HEK293 (cell line): ENCODE results near the gene RCOR3.

ENCODE experiments used
- CTCF ChIA-PET: fragments of 350-600 bp; formaldehyde crosslinking; extraction: SDS; loops from one replicate; lab custom pipeline; 2021; ENCODE audit warnings: antibody characterized with exemption; lab: Yijun Ruan, JAX
- POLR2A ChIA-PET: fragments of 300-600 bp; formaldehyde crosslinking; extraction: SDS; loops from one replicate; lab custom pipeline; 2020; ENCODE audit warnings: antibody characterized with exemption, inconsistent platforms; lab: Yijun Ruan, JAX
- H3K27ac ChIP-seq: fragments of 200-500 bp; sonication (Bioruptor generic); 2 replicates; pipeline ENCODE4 v1.5.1; 2014; ENCODE audit warnings: low read depth, low read length, control low read depth, inconsistent platforms; ENCODE audit errors: extremely low read depth
- H3K36me3 ChIP-seq, 2 experiments: fragments of 200-500 bp in 1 of 2; sonication (Bioruptor generic) in 1 of 2; 1 replicate in 1 of 2; 2 replicates in 1 of 2; pipeline ENCODE4 v1.5.1; 2014 to 2017; ENCODE audit warnings: inconsistent platforms in 2 of 2, low read length in 2 of 2; ENCODE audit not compliant: control insufficient read depth in 2 of 2, insufficient read depth in 1 of 2
- H3K4me1 ChIP-seq: fragments of 200-500 bp; sonication (Bioruptor generic); 2 replicates; pipeline ENCODE4 v1.5.1; 2014; ENCODE audit warnings: mild to moderate bottlenecking, low read length, inconsistent platforms; ENCODE audit not compliant: control insufficient read depth, insufficient read depth
- H3K4me3 ChIP-seq: 2 replicates; pipeline ENCODE4 v1.5.1; 2011; ENCODE audit warnings: low read depth, mild to moderate bottlenecking, control low read depth, low read length, moderate library complexity
- H3K9me3 ChIP-seq: fragments of 200-500 bp; sonication (Bioruptor generic); 2 replicates; pipeline ENCODE4 v1.5.1; 2014; ENCODE audit warnings: low read depth, low read length, inconsistent platforms; ENCODE audit not compliant: control insufficient read depth, insufficient read depth
- GFI1B ChIP-seq: fragments of 450-650 bp; formaldehyde crosslinking; IDR thresholded peaks from 2 replicates; pipeline ENCODE4 v1.5.1; 2016; ENCODE audit warnings: missing biosample characterization, missing genetic modification characterization
- HOXA7 ChIP-seq: sonication (generic); formaldehyde crosslinking; IDR thresholded peaks from 2 replicates; pipeline ENCODE4 v1.8.1; 2022; ENCODE audit warnings: missing genetic modification reagents, borderline replicate concordance
- HOXD13 ChIP-seq: sonication (generic); formaldehyde crosslinking; IDR thresholded peaks from 2 replicates; pipeline ENCODE4 v1.8.0; 2022; ENCODE audit warnings: missing genetic modification reagents, borderline replicate concordance
- KLF1 ChIP-seq: fragments of 450-650 bp; formaldehyde crosslinking; IDR thresholded peaks from 2 replicates; pipeline ENCODE4 v1.5.1; 2016; ENCODE audit warnings: missing biosample characterization, missing genetic modification characterization
- KLF7 ChIP-seq: fragments of 450-650 bp; formaldehyde crosslinking; IDR thresholded peaks from 2 replicates; pipeline ENCODE4 v1.5.1; 2016; ENCODE audit warnings: missing biosample characterization, missing genetic modification characterization, borderline replicate concordance
- TCF7L2 ChIP-seq: IDR thresholded peaks from 2 replicates; pipeline ENCODE4 v1.6.1; 2011; ENCODE audit warnings: low read depth, mild to moderate bottlenecking, inconsistent platforms, low read length, moderate library complexity, borderline replicate concordance
- TRIM28 ChIP-seq: IDR thresholded peaks from 2 replicates; pipeline ENCODE4 v1.6.1; 2011; ENCODE audit warnings: low read length, control low read depth, borderline replicate concordance
- ZFP69B ChIP-seq: fragments of 450-650 bp; formaldehyde crosslinking; IDR thresholded peaks from 2 replicates; pipeline ENCODE4 v1.5.1; 2016; ENCODE audit warnings: missing biosample characterization, missing genetic modification characterization
- ZNF114 ChIP-seq: fragments of 450-650 bp; formaldehyde crosslinking; IDR thresholded peaks from 2 replicates; pipeline ENCODE4 v1.5.0; 2017; ENCODE audit warnings: missing biosample characterization, missing genetic modification characterization
- ZNF138 ChIP-seq: fragments of 450-650 bp; formaldehyde crosslinking; IDR thresholded peaks from 2 replicates; pipeline ENCODE4 v1.5.1; 2016; ENCODE audit warnings: missing biosample characterization, missing genetic modification characterization, borderline replicate concordance
- ZNF174 ChIP-seq: fragments of 450-650 bp; formaldehyde crosslinking; IDR thresholded peaks from 2 replicates; pipeline ENCODE4 v1.5.0; 2017; ENCODE audit warnings: missing biosample characterization, mild to moderate bottlenecking, missing genetic modification characterization
- ZNF2 ChIP-seq: fragments of 450-650 bp; formaldehyde crosslinking; IDR thresholded peaks from 2 replicates; pipeline ENCODE4 v1.5.1; 2016; ENCODE audit warnings: missing biosample characterization, missing genetic modification characterization
- ZNF221 ChIP-seq: fragments of 450-650 bp; formaldehyde crosslinking; IDR thresholded peaks from 2 replicates; pipeline ENCODE4 v1.5.1; 2017; ENCODE audit warnings: missing biosample characterization, missing genetic modification characterization, borderline replicate concordance
- ZNF23 ChIP-seq: fragments of 450-650 bp; formaldehyde crosslinking; IDR thresholded peaks from 2 replicates; pipeline ENCODE4 v1.5.1; 2016; ENCODE audit warnings: missing biosample characterization, missing genetic modification characterization, borderline replicate concordance
- ZNF354C ChIP-seq: fragments of 450-650 bp; formaldehyde crosslinking; IDR thresholded peaks from 2 replicates; pipeline ENCODE4 v1.5.1; 2016; ENCODE audit warnings: missing biosample characterization, missing genetic modification characterization, low read depth, borderline replicate concordance
- ZNF404 ChIP-seq: fragments of 450-650 bp; formaldehyde crosslinking; IDR thresholded peaks from 2 replicates; pipeline ENCODE4 v1.5.1; 2017; ENCODE audit warnings: missing biosample characterization, missing genetic modification characterization
- ZNF423 ChIP-seq: fragments of 450-650 bp; formaldehyde crosslinking; IDR thresholded peaks from 2 replicates; pipeline ENCODE4 v1.5.1; 2016; ENCODE audit warnings: missing biosample characterization, missing genetic modification characterization
- ZNF560 ChIP-seq: fragments of 450-650 bp; formaldehyde crosslinking; IDR thresholded peaks from 2 replicates; pipeline ENCODE4 v1.5.1; 2017; ENCODE audit warnings: missing biosample characterization, missing genetic modification characterization, borderline replicate concordance
- TF ChIP-seq, protein P1 (sequence below): fragments of 450-650 bp; formaldehyde crosslinking; IDR thresholded peaks from 2 replicates; pipeline ENCODE4 v1.5.1; 2016; ENCODE audit warnings: missing biosample characterization, missing genetic modification characterization
- TF ChIP-seq, protein P2 (sequence below): fragments of 450-650 bp; formaldehyde crosslinking; IDR thresholded peaks from 2 replicates; pipeline ENCODE4 v1.5.1; 2016; ENCODE audit warnings: missing biosample characterization, missing genetic modification characterization, borderline replicate concordance
- TF ChIP-seq, protein P3 (sequence below): fragments of 450-650 bp; formaldehyde crosslinking; IDR thresholded peaks from 2 replicates; pipeline ENCODE4 v1.5.1; 2016; ENCODE audit warnings: missing biosample characterization, missing genetic modification characterization, low read depth
- TF ChIP-seq, protein P4 (sequence below): fragments of 450-650 bp; formaldehyde crosslinking; IDR thresholded peaks from 2 replicates; pipeline ENCODE4; 2016; ENCODE audit warnings: missing biosample characterization, missing genetic modification characterization
- TF ChIP-seq, protein P5 (sequence below): fragments of 450-650 bp; formaldehyde crosslinking; IDR thresholded peaks from 2 replicates; pipeline ENCODE4 v1.5.1; 2016; ENCODE audit warnings: missing biosample characterization, missing genetic modification characterization
- TF ChIP-seq, protein P6 (sequence below): fragments of 450-650 bp; formaldehyde crosslinking; IDR thresholded peaks from 2 replicates; pipeline ENCODE4 v1.5.1; 2016; ENCODE audit warnings: missing biosample characterization, missing genetic modification characterization

The RCOR3 gene

DNA sequence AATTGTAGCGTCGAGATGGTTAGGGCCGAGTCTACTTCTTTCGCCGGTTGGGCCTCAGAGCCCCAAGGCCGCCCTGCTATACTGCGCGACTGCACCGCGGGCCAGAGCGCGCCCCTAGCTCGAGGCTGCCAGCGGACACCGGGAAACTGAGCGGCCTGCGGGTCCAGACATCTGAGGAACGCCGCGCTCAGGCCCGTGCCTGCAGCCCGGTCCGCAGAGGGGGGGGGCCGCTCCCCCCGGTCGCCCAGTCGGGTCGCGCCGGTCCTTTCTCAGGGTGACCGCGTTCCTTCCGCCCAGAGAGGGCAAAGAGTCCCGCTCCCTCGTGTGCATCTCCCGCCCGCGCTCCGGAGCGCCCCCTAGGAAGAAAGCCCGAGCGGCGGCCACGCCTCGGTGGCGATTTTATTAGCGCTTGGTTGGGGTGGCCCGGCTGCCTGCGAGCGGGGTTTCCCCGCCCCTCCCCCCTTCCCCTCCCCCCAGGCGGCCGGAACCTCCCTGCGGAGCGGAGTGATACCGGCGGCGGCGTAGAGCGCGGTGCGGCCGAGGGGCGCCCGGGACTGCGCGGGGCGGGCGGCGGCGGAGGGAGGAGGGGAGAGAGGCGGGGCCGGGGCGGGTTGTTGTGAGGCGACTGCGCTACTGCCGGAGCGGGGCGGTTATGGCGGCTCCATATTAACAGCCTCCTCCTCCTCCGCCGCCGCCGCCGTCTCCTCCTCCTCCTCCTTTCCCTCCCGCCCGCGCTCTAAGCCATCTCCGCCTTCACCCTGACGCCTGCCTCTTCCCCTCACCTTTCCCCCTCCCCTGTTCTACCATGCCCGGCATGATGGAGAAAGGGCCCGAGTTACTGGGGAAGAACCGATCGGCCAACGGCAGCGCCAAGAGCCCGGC lies at the start of gene RCOR3:
Gene RCOR3, plus strand, starts transcription at position 611 of the 882 bp plus-strand sequence. Its CDS starts 195 bp downstream, at position 806.
- Histone ChIP-seq H3K4me1 (no peaks in the 10 kb centered on the region), H3K4me3 (peak within 1 kb of the TSS; percentile 97), H3K36me3 (no peaks in the 10 kb centered on the region; a peak in 2 of 3 replicates), H3K27ac (peak within 1 kb of the TSS; percentile 99), H3K9me3 (no peaks in the 10 kb centered on the region)
- POLR2A ChIA-PET = interaction anchor here (1.0 to 1.4 kb wide), 2 partner anchors 9 to 23 kb away, joined by 3 to 4 read pairs; no protein-coding TSS in a partner anchor
- CTCF ChIA-PET = interaction anchor here (0.6 to 1.5 kb wide), 7 partner anchors 10 to 812 kb away, joined by 3 to 7 read pairs (median 3); partner anchors contain the start of gene KCNH1
- TF ChIP-seq ZNF404 (tag by site-specific recombination) (no peak), TCF7L2 (0 out of 2 replicates have a peak, but pooled peaks have one; percentile 66), ZNF423 (tag by site-specific recombination) (peak; percentile 87), HOXA7 (CRISPR knock-in tag) (no peak), GFI1B (tag by site-specific recombination) (no peak), ZFP69B (tag by site-specific recombination) (peak; percentile 59), ZNF114 (tag by site-specific recombination) (no peak), KLF7 (peak; percentile 94), ZNF2 (tag by site-specific recombination) (peak; percentile 96), KLF1 (tag by site-specific recombination) (peak; percentile 67), ZNF354C (no peak), TRIM28 (no peak), ZNF560 (tag by site-specific recombination) (no peak), ZNF23 (tag by site-specific recombination) (no peak), ZNF221 (tag by site-specific recombination) (no peak), HOXD13 (CRISPR knock-in tag) (no peak), ZNF138 (no peak), ZNF174 (tag by site-specific recombination) (0 out of 2 replicates have a peak, but pooled peaks have one; percentile 61)
- TF ChIP-seq, protein P1, sequence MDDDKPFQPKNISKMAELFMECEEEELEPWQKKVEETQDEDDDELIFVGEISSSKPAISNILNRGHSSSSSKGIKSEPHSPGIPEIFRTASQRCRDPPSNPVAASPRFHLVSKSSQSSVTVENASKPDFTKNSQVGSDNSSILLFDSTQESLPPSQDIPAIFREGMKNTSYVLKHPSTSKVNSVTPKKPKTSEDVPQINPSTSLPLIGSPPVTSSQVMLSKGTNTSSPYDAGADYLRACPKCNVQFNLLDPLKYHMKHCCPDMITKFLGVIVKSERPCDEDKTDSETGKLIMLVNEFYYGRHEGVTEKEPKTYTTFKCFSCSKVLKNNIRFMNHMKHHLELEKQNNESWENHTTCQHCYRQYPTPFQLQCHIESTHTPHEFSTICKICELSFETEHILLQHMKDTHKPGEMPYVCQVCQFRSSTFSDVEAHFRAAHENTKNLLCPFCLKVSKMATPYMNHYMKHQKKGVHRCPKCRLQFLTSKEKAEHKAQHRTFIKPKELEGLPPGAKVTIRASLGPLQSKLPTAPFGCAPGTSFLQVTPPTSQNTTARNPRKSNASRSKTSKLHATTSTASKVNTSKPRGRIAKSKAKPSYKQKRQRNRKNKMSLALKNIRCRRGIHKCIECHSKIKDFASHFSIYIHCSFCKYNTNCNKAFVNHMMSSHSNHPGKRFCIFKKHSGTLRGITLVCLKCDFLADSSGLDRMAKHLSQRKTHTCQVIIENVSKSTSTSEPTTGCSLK (tag by site-specific recombination) = no peak
- TF ChIP-seq, protein P2, sequence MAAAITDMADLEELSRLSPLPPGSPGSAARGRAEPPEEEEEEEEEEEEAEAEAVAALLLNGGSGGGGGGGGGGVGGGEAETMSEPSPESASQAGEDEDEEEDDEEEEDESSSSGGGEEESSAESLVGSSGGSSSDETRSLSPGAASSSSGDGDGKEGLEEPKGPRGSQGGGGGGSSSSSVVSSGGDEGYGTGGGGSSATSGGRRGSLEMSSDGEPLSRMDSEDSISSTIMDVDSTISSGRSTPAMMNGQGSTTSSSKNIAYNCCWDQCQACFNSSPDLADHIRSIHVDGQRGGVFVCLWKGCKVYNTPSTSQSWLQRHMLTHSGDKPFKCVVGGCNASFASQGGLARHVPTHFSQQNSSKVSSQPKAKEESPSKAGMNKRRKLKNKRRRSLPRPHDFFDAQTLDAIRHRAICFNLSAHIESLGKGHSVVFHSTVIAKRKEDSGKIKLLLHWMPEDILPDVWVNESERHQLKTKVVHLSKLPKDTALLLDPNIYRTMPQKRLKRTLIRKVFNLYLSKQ = peak; percentile 72; the same call in 1 of the 2 replicates
- TF ChIP-seq, protein P3, sequence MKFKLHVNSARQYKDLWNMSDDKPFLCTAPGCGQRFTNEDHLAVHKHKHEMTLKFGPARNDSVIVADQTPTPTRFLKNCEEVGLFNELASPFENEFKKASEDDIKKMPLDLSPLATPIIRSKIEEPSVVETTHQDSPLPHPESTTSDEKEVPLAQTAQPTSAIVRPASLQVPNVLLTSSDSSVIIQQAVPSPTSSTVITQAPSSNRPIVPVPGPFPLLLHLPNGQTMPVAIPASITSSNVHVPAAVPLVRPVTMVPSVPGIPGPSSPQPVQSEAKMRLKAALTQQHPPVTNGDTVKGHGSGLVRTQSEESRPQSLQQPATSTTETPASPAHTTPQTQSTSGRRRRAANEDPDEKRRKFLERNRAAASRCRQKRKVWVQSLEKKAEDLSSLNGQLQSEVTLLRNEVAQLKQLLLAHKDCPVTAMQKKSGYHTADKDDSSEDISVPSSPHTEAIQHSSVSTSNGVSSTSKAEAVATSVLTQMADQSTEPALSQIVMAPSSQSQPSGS (tag by site-specific recombination) = no peak
- TF ChIP-seq, protein P4, sequence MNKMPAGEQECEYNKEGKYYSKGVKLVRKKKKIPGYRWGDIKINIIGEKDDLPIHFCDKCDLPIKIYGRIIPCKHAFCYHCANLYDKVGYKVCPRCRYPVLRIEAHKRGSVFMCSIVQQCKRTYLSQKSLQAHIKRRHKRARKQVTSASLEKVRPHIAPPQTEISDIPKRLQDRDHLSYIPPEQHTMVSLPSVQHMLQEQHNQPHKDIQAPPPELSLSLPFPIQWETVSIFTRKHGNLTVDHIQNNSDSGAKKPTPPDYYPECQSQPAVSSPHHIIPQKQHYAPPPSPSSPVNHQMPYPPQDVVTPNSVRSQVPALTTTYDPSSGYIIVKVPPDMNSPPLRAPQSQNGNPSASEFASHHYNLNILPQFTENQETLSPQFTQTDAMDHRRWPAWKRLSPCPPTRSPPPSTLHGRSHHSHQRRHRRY (tag by site-specific recombination) = no peak
- TF ChIP-seq, protein P5, sequence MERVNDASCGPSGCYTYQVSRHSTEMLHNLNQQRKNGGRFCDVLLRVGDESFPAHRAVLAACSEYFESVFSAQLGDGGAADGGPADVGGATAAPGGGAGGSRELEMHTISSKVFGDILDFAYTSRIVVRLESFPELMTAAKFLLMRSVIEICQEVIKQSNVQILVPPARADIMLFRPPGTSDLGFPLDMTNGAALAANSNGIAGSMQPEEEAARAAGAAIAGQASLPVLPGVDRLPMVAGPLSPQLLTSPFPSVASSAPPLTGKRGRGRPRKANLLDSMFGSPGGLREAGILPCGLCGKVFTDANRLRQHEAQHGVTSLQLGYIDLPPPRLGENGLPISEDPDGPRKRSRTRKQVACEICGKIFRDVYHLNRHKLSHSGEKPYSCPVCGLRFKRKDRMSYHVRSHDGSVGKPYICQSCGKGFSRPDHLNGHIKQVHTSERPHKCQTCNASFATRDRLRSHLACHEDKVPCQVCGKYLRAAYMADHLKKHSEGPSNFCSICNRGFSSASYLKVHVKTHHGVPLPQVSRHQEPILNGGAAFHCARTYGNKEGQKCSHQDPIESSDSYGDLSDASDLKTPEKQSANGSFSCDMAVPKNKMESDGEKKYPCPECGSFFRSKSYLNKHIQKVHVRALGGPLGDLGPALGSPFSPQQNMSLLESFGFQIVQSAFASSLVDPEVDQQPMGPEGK (tag by site-specific recombination) = peak; percentile 100
- TF ChIP-seq, protein P6, sequence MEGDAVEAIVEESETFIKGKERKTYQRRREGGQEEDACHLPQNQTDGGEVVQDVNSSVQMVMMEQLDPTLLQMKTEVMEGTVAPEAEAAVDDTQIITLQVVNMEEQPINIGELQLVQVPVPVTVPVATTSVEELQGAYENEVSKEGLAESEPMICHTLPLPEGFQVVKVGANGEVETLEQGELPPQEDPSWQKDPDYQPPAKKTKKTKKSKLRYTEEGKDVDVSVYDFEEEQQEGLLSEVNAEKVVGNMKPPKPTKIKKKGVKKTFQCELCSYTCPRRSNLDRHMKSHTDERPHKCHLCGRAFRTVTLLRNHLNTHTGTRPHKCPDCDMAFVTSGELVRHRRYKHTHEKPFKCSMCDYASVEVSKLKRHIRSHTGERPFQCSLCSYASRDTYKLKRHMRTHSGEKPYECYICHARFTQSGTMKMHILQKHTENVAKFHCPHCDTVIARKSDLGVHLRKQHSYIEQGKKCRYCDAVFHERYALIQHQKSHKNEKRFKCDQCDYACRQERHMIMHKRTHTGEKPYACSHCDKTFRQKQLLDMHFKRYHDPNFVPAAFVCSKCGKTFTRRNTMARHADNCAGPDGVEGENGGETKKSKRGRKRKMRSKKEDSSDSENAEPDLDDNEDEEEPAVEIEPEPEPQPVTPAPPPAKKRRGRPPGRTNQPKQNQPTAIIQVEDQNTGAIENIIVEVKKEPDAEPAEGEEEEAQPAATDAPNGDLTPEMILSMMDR (tag by site-specific recombination) = peak; percentile 90
